ENCODE data around the gene SELENOO.

- no peak for TF ChIP-seq CTCF (IDR thresholded peaks at IDR 0.05; ENCODE audit: poor library complexity)
- no peak for TF ChIP-seq EZH2 (IDR thresholded peaks at IDR 0.05; ENCODE audit: borderline replicate concordance)
- TF ChIP-seq EZH2phosphoT487 (IDR thresholded peaks at IDR 0.05; ENCODE audit: low read depth, severe bottlenecking, unreplicated experiment) = no peak
Observed at GRCh38 chr22:50177537-50178470, 23.0 kb upstream of the SELENOO start.

Data from hepatocyte (in vitro differentiated cells).